SK-N-SH (cell line): ENCODE results near the gene ST6GALNAC6. TPM values are rescaled to one million over a fixed set of nuclear protein-coding genes. Genes with fewer than 3 reads are reported as not detected.

Source experiments
- CTCF ChIA-PET: fragments of 300-600, 350-600 bp; formaldehyde crosslinking; extraction: SDS; loops from one replicate; lab custom pipeline; 2021; lab: Yijun Ruan, JAX
- POLR2A ChIA-PET: fragments of 350-600 bp; sonication (Branson Sonifier 250); formaldehyde crosslinking; extraction: SDS; loops from one replicate; lab custom pipeline; 2020; ENCODE audit warnings: antibody characterized with exemption, inconsistent platforms; lab: Yijun Ruan, JAX
- DNase-seq: peaks from one replicate; pipeline ENCODE4 v3.0.0; 2012
- H2AFZ ChIP-seq: fragments of 200-600 bp; sonication (generic); 2 replicates; pipeline ENCODE4 v1.8.1; 2016; ENCODE audit warnings: antibody characterized with exemption, mild to moderate bottlenecking, low read depth
- H3F3A ChIP-seq: fragments of 200-600 bp; sonication (generic); replicated peaks from 2 replicates; pipeline ENCODE3; 2016; ENCODE audit warnings: antibody characterized with exemption, mild to moderate bottlenecking; ENCODE audit not compliant: insufficient read depth
- H3K27ac ChIP-seq, 2 experiments: fragments of 200-500 bp in 1 of 2; fragments of 200-600 bp in 1 of 2; sonication (Bioruptor generic) in 1 of 2; sonication (generic), shearing (Covaris generic) in 1 of 2; 2 replicates each; pipeline versions ENCODE4 v1.5.1 to v1.6.1; 2014 to 2016; ENCODE audit warnings: low read depth in 2 of 2, inconsistent platforms in 1 of 2, low read length in 1 of 2, mild to moderate bottlenecking in 1 of 2, mixed read lengths in 1 of 2
- H3K27me3 ChIP-seq: fragments of 200-600 bp; sonication (generic), shearing (Covaris generic); 2 replicates; pipeline ENCODE4 v1.6.1; 2016; ENCODE audit warnings: mixed run types; ENCODE audit not compliant: insufficient read depth
- H3K36me3 ChIP-seq, 2 experiments: fragments of 200-500 bp in 1 of 2; fragments of 200-600 bp in 1 of 2; sonication (Bioruptor generic) in 1 of 2; sonication (generic) in 1 of 2; replicated peaks in 1 of 2; 2 replicates each; pipeline versions ENCODE3 to v1.5.1; 2014 to 2016; ENCODE audit warnings: low read length in 1 of 2, mild to moderate bottlenecking in 1 of 2; ENCODE audit not compliant: insufficient read depth in 2 of 2, control insufficient read depth in 1 of 2
- H3K4me1 ChIP-seq, 2 experiments: fragments of 200-500 bp in 1 of 2; fragments of 200-600 bp in 1 of 2; sonication (Bioruptor generic) in 1 of 2; sonication (generic), shearing (Covaris generic) in 1 of 2; 2 replicates each; pipeline versions ENCODE4 v1.5.1 to v1.6.1; 2014 to 2016; ENCODE audit warnings: low read depth in 1 of 2, low read length in 1 of 2, mixed run types in 1 of 2; ENCODE audit not compliant: insufficient read depth in 2 of 2, control insufficient read depth in 1 of 2
- H3K4me2 ChIP-seq: fragments of 200-600 bp; sonication (generic), shearing (Covaris generic); 2 replicates; pipeline ENCODE4 v1.6.1; 2017; ENCODE audit warnings: mixed run types
- H3K4me3 ChIP-seq, 2 experiments: fragments of 200-500 bp in 1 of 2; fragments of 200-600 bp in 1 of 2; sonication (Bioruptor generic) in 1 of 2; sonication (generic), shearing (Covaris generic) in 1 of 2; 2 replicates each; pipeline versions ENCODE4 v1.5.1 to v1.8.1; 2014 to 2016; ENCODE audit warnings: low read depth in 2 of 2, inconsistent platforms in 1 of 2, low read length in 1 of 2, mild to moderate bottlenecking in 1 of 2, mixed read lengths in 1 of 2, moderate library complexity in 1 of 2
- H3K79me2 ChIP-seq: fragments of 200-600 bp; sonication (generic); 2 replicates; pipeline ENCODE4 v1.8.1; 2017; ENCODE audit warnings: mild to moderate bottlenecking; ENCODE audit not compliant: insufficient read depth
- H3K9ac ChIP-seq: fragments of 200-600 bp; sonication (generic); 2 replicates; pipeline ENCODE4 v1.6.1; 2017; ENCODE audit warnings: mixed run types
- H3K9me2 ChIP-seq: fragments of 200-600 bp; sonication (generic); 2 replicates; pipeline ENCODE4 v1.6.1; 2017; ENCODE audit warnings: mixed run types
- H3K9me3 ChIP-seq: fragments of 200-600 bp; sonication (generic); 2 replicates; pipeline ENCODE4 v1.6.1; 2017; ENCODE audit warnings: mixed run types, mild to moderate bottlenecking, moderate library complexity
- H4K20me1 ChIP-seq: fragments of 200-600 bp; sonication (generic); 2 replicates; pipeline ENCODE4 v1.6.1; 2017; ENCODE audit warnings: mild to moderate bottlenecking, mixed run types; ENCODE audit not compliant: insufficient read depth
- CHD2 ChIP-seq: fragments of 150-350 bp; IDR thresholded peaks from 2 replicates; pipeline ENCODE4 v1.6.1; 2018; ENCODE audit warnings: low read length; ENCODE audit not compliant: partially characterized antibody
- CTCF ChIP-seq: fragments of 200-600 bp; sonication (generic); IDR thresholded peaks from 2 replicates; pipeline ENCODE4 v1.6.1; 2017; ENCODE audit warnings: antibody characterized with exemption, mild to moderate bottlenecking, moderate library complexity
- ELF1 ChIP-seq: IDR thresholded peaks from 2 replicates; pipeline ENCODE4 v1.4.0; 2012
- EP300 ChIP-seq, 2 experiments: IDR thresholded peaks; 2 replicates each; pipeline versions ENCODE4 v1.4.0 to v1.6.1; 2012; ENCODE audit warnings: borderline replicate concordance in 1 of 2, low read depth in 1 of 2, low read length in 1 of 2
- EZH2phosphoT487 ChIP-seq: fragments of 200-600 bp; sonication (generic); IDR thresholded peaks from 2 replicates; pipeline ENCODE4 v1.6.1; 2017; ENCODE audit warnings: low read depth, mixed run types, mild to moderate bottlenecking, antibody characterized with exemption, moderate library complexity, borderline replicate concordance
- FOSL2 ChIP-seq: IDR thresholded peaks from 2 replicates; pipeline ENCODE4 v1.4.0; 2012; ENCODE audit warnings: low read depth, mild to moderate bottlenecking, moderate library complexity, borderline replicate concordance
- GATA2 ChIP-seq: sonication (generic); formaldehyde crosslinking; IDR thresholded peaks from 2 replicates; pipeline ENCODE4 v1.5.0; 2020; ENCODE audit warnings: mild to moderate bottlenecking, missing genetic modification reagents
- IRF3 ChIP-seq: fragments of 150-350 bp; IDR thresholded peaks from 2 replicates; pipeline ENCODE4 v1.6.1; 2016; ENCODE audit warnings: mild to moderate bottlenecking, low read depth, low read length
- JUND ChIP-seq: IDR thresholded peaks from 2 replicates; pipeline ENCODE4 v1.4.0; 2012
- MXI1 ChIP-seq: IDR thresholded peaks from 2 replicates; pipeline ENCODE4 v1.6.1; 2012; ENCODE audit warnings: mild to moderate bottlenecking, low read depth, low read length, improper control_type of control experiment
- NRF1 ChIP-seq: IDR thresholded peaks from 2 replicates; pipeline ENCODE4 v1.6.1; 2012; ENCODE audit warnings: low read depth, mild to moderate bottlenecking, low read length
- PBX3 ChIP-seq: IDR thresholded peaks from 2 replicates; pipeline ENCODE4; 2012
- POLR2AphosphoS5 ChIP-seq: IDR thresholded peaks from 2 replicates; pipeline ENCODE4 v1.6.1; 2012; ENCODE audit warnings: low read depth, low read length
- RAD21 ChIP-seq: IDR thresholded peaks from 2 replicates; pipeline ENCODE4 v1.6.1; 2012; ENCODE audit warnings: mild to moderate bottlenecking, low read length
- REST ChIP-seq: IDR thresholded peaks from 2 replicates; pipeline ENCODE4 v1.6.1; 2012; ENCODE audit warnings: mild to moderate bottlenecking, low read depth, low read length, moderate library complexity
- RFX5 ChIP-seq: IDR thresholded peaks from 2 replicates; pipeline ENCODE4 v1.6.1; 2012; ENCODE audit warnings: mild to moderate bottlenecking, improper control_type of control experiment, low read length
- SIN3A ChIP-seq: IDR thresholded peaks from 2 replicates; pipeline ENCODE4 v1.6.1; 2012; ENCODE audit warnings: low read depth, mild to moderate bottlenecking, low read length, moderate library complexity, borderline replicate concordance
- USF2 ChIP-seq: fragments of 150-350 bp; IDR thresholded peaks from 2 replicates; pipeline ENCODE4 v1.6.1; 2017; ENCODE audit warnings: antibody characterized with exemption, low read length, low read depth, borderline replicate concordance
- YY1 ChIP-seq: IDR thresholded peaks from 2 replicates; pipeline ENCODE4 v1.4.0; 2012; ENCODE audit warnings: low read depth, mild to moderate bottlenecking
- ZBTB33 ChIP-seq: IDR thresholded peaks from 2 replicates; pipeline ENCODE4 v1.4.0; 2012; ENCODE audit warnings: low read depth, borderline replicate concordance
- WGBS: methylation state at CpG from one replicate; pipeline ENCODE4 v1.1.6; 2017; ENCODE audit warnings: low lambda C conversion rate; 5-methylcytosine and 5-hydroxymethylcytosine counted together
- polyA plus RNA-seq, 3 experiments: library from polyadenylated mRNA; depleted of rRNA; stranded (reverse); fragments of >200 nt; gene quantifications; 2 replicates each; pipeline ENCODE4 v1.2.3, GENCODE V29; 2012

Gene ST6GALNAC6
- polyA plus RNA-seq, 1 of the 3 experiments (the other 2 are of a cell fraction): 34.8 TPM

GRCh38 chr9:127908660-127908926 is 9.2 kb upstream of the ST6GALNAC6 start:
- no peak for DNase-seq
- Histone ChIP-seq H2AFZ (no peak overlapping the region), H3K36me3 (peaks cover 0 to 5% of the 10 kb centered on the region in 2 experiments), H3K4me1 (peaks cover 0 to 13% of the 10 kb centered on the region in 2 experiments; a peak in 1 of 4 replicates), H3K27ac (no peak overlapping the region), H3K4me2 (no peak overlapping the region), H4K20me1 (no peaks in the 10 kb centered on the region), H3F3A (no peaks in the 10 kb centered on the region), H3K9me2 (no peaks in the 10 kb centered on the region), H3K4me3 (no peak overlapping the region), H3K79me2 (no peaks in the 10 kb centered on the region), H3K9ac (no peak overlapping the region), H3K27me3 (no peaks in the 10 kb centered on the region), H3K9me3 (no peaks in the 10 kb centered on the region)
- CTCF ChIA-PET: no interaction called here
- POLR2A ChIA-PET: no interaction called here
- TF ChIP-seq MXI1: no peak
- TF ChIP-seq CTCF: no peak
- TF ChIP-seq RFX5: no peak
- TF ChIP-seq GATA2 (CRISPR knock-in tag): no peak
- no peak for TF ChIP-seq SIN3A
- TF ChIP-seq REST: no peak
- TF ChIP-seq CHD2: no peak
- no peak for TF ChIP-seq IRF3
- no peak for TF ChIP-seq EP300 (IDR thresholded peaks at IDR 0.05; ENCODE audit: borderline replicate concordance in 1 of 2, low read depth in 1 of 2, low read length in 1 of 2)
- no peak for TF ChIP-seq PBX3
- no peak for TF ChIP-seq EZH2phosphoT487
- no peak for TF ChIP-seq RAD21
- TF ChIP-seq ELF1: no peak
- TF ChIP-seq POLR2AphosphoS5: no peak
- TF ChIP-seq JUND: no peak
- no peak for TF ChIP-seq FOSL2
- no peak for TF ChIP-seq NRF1
- TF ChIP-seq USF2: no peak
- no peak for TF ChIP-seq YY1
- no peak for TF ChIP-seq ZBTB33
- 70% methylated on average over 2 of the region's 10 CpGs for WGBS
